K562 (cell line): Measurements from ENCODE around the gene TFEB. TPM values are rescaled to one million over a fixed set of nuclear protein-coding genes. Genes with fewer than 3 reads are reported as not detected.

Experiments used
- ATAC-seq: fragments of 200-7000 bp; cut with Tn5 transposase; 3 replicates; pipeline ENCODE4 v1.9.1; 2020; ENCODE audit warnings: moderate library complexity
- BruUV-seq: library from RNA; stranded (reverse); fragments of 400-500 nt; replicated peaks from 2 replicates; lab custom pipeline; 2021; lab: Mats Ljungman, UMichigan
- CTCF ChIA-PET: fragments of 300-600 bp; formaldehyde crosslinking; extraction: SDS; loops from one replicate; lab custom pipeline; 2021; ENCODE audit warnings: low intra/inter-chr PET ratio; lab: Yijun Ruan, JAX
- POLR2A ChIA-PET: fragments of 300-600, 350-650 bp; sonication (Branson Sonifier 250); formaldehyde crosslinking; extraction: SDS; loops from one replicate; lab custom pipeline; 2021; ENCODE audit warnings: antibody characterized with exemption, inconsistent platforms; lab: Yijun Ruan, JAX
- DNase-seq, 4 experiments: peaks; one replicate each; pipeline versions ENCODE4 v3.0.0 to v3.0.0-alpha.2; 2011 to 2018; ENCODE audit warnings: low spot score in 3 of 4, mixed read lengths in 3 of 4; ENCODE audit errors: extremely low read depth in 1 of 4
- FAIRE-seq: peaks from 2 replicates; lab custom pipeline; 2011; peaks lifted over from hg19 to GRCh38; lab: Jason Lieb, UNC
- H2AFZ ChIP-seq: 2 replicates; pipeline ENCODE4 v1.6.0; 2011; ENCODE audit warnings: low read depth, low read length, control low read depth, inconsistent platforms
- H3K27ac ChIP-seq: fragments of 200-600 bp; 3 replicates; pipeline ENCODE4 v1.8.0; 2011; ENCODE audit warnings: low read depth, mild to moderate bottlenecking, control low read depth, inconsistent platforms, low read length, moderate library complexity, mixed read lengths; ENCODE audit errors: extremely low read depth
- H3K27me3 ChIP-seq, 2 experiments: fragments of 300-600 bp in 1 of 2; 2 replicates in 1 of 2; 3 replicates in 1 of 2; pipeline versions ENCODE4 v1.6.0 to v1.8.0; 2011; ENCODE audit warnings: inconsistent platforms in 2 of 2, low read length in 2 of 2, mild to moderate bottlenecking in 1 of 2, mixed read lengths in 1 of 2, moderate library complexity in 1 of 2; ENCODE audit not compliant: control insufficient read depth in 2 of 2, insufficient read depth in 2 of 2
- H3K36me3 ChIP-seq: fragments of 300-600 bp; 3 replicates; pipeline ENCODE4 v1.8.0; 2011; ENCODE audit warnings: mild to moderate bottlenecking, low read length, inconsistent platforms; ENCODE audit not compliant: control insufficient read depth, insufficient read depth
- H3K4me1 ChIP-seq, 2 experiments: fragments of 200-600 bp in 1 of 2; replicated peaks in 1 of 2; 2 replicates in 1 of 2; 3 replicates in 1 of 2; pipeline versions ENCODE4 v1.5.1 to v1.8.0; 2011; ENCODE audit warnings: inconsistent platforms in 2 of 2, low read length in 2 of 2, mild to moderate bottlenecking in 1 of 2, mixed read lengths in 1 of 2, moderate library complexity in 1 of 2; ENCODE audit not compliant: control insufficient read depth in 2 of 2, insufficient read depth in 2 of 2
- H3K4me2 ChIP-seq: 2 replicates; pipeline ENCODE4 v1.6.1; 2011; ENCODE audit warnings: low read length, control low read depth, inconsistent platforms, mixed read lengths; ENCODE audit not compliant: insufficient read depth
- H3K4me3 ChIP-seq: fragments of 200-600 bp; sonication (generic), shearing (Covaris generic); 2 replicates; pipeline ENCODE4 v1.5.1; 2016; ENCODE audit warnings: control low read depth, inconsistent platforms
- H3K79me2 ChIP-seq: fragments of 200-600 bp; 3 replicates; pipeline ENCODE4 v1.8.0; 2011; ENCODE audit warnings: low read length, inconsistent platforms; ENCODE audit not compliant: control insufficient read depth, insufficient read depth
- H3K9ac ChIP-seq, 2 experiments: 2 replicates each; pipeline versions ENCODE4 v1.6.0 to v1.6.1; 2011; ENCODE audit warnings: low read depth in 2 of 2, low read length in 2 of 2, control low read depth in 1 of 2, inconsistent platforms in 1 of 2, mild to moderate bottlenecking in 1 of 2, mixed read lengths in 1 of 2; ENCODE audit not compliant: insufficient read depth in 1 of 2
- H3K9me1 ChIP-seq: one replicate; pipeline ENCODE4 v1.6.0; 2011; ENCODE audit warnings: inconsistent platforms, mild to moderate bottlenecking, low read length, moderate library complexity; ENCODE audit not compliant: control insufficient read depth, insufficient read depth
- H3K9me3 ChIP-seq: replicated peaks from 2 replicates; pipeline ENCODE4 v1.5.1; 2011; ENCODE audit warnings: low read depth, low read length, inconsistent platforms; ENCODE audit not compliant: control insufficient read depth, insufficient read depth
- H4K20me1 ChIP-seq: replicated peaks from 2 replicates; pipeline ENCODE4 v1.6.1; 2011; ENCODE audit warnings: low read length, inconsistent platforms, mixed read lengths; ENCODE audit not compliant: control insufficient read depth, insufficient read depth
- LARP7 ChIP-seq: fragments of 450-650 bp; IDR thresholded peaks from 2 replicates; pipeline ENCODE4 v1.6.1; 2016
- MEF2D ChIP-seq: conservative IDR thresholded peaks from 2 replicates; pipeline ENCODE4 v1.6.1; 2016; ENCODE audit warnings: low read depth, missing genetic modification characterization, missing compliant biosample characterization
- ZKSCAN8 ChIP-seq: fragments of 200-800 bp; sonication (Bioruptor generic); IDR thresholded peaks from 2 replicates; pipeline ENCODE4 v1.6.1; 2016; ENCODE audit warnings: missing genetic modification characterization, missing compliant biosample characterization
- WGBS: fragments of 100-300 bp; shearing (Covaris generic); methylation state at CpG from one replicate; pipeline ENCODE4 v1.1.6; 2016; ENCODE audit warnings: low coverage, mixed read lengths; ENCODE audit not compliant: insufficient coverage; ENCODE audit errors: missing lambda C conversion rate; 5-methylcytosine and 5-hydroxymethylcytosine counted together
- in situ Hi-C: fragments of 300-500 bp; cut with MboI; formaldehyde crosslinking; loops from 4 replicates; pipeline ENCODE4 v1.15.0; 2018; ENCODE audit warnings: inconsistent platforms, mixed read lengths
- intact Hi-C: fragments of 100-400 bp; cut with micrococcal nuclease; formaldehyde crosslinking; loops from 2 replicates; pipeline ENCODE4 v1.14.2; 2022
- polyA plus RNA-seq, 8 experiments: library from polyadenylated mRNA; depleted of rRNA in 4 of 8; stranded (reverse) in 5 of 8; unstranded in 3 of 8; fragments of >200 nt; fragmentation: Nextera tagmentation in 2 of 8; fragmentation: Illumina TruSeq in 1 of 8; extraction: Ambion mirVana in 2 of 8; extraction: Trizol in 1 of 8; gene quantifications; 2 replicates each; pipeline versions ENCODE4 v1.2.1 to v1.2.3, GENCODE V29; 2011 to 2014; ENCODE audit warnings: inconsistent platforms in 1 of 8, missing spikeins in 1 of 8
- total RNA-seq, 7 experiments: library from RNA; depleted of rRNA in 6 of 7; stranded (reverse); fragments of >200 nt in 6 of 7; fragmentation: Illumina TruSeq in 2 of 7; extraction: Trizol in 2 of 7; gene quantifications; 2 replicates each; pipeline versions ENCODE4 v1.2.1 to v1.2.3, GENCODE V29; 2011 to 2021; ENCODE audit warnings: low replicate concordance in 1 of 7

The TFEB gene
- total and polyA plus RNA-seq, 9 of the 15 experiments (the other 6 are each of a cell fraction or from before 2014, with no cell fraction given), result 0.04 to 4.7 (median 2.0) TPM

DNA sequence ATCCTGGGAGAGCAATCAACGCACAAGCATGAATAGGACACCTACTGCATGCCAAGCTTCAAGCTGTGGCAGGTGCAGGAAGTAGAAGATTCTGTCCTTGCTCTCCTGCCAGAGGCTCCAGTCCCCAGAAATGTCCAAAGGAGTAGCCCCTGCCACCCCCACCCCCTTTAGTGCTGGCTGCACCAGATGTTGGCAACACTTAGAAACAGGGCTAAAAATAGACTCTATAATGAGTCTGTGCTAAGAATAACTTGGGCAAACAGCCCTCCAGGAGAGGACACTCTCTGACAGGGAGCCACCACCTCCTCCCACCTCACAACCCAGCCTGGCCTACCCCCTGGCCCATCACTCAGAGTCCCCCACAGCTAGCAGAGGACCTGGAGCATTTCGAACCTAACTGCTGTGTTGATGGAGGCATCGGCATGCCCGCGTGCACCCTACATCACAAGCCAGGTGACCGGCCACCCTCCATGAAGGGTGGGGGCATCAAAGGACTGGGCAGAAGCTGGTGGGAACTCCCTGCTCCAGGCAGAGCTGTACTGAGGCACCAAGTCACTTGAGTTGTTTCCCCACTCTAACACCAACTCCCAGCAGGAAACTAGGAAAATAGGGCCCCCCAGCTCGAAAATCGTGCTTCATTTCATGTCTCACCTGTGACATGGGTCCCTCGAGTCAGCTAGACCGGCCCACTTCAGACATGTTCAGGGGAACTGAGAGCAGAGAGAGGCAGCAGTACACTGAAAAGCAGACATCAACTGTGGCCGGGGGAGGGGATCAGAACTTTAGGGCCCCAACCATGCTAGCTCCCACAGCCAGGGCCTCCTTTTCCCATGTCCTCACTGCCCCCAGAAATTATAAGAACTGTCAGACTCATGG, 18.7 kb downstream of the TFEB start:
- 16% methylated on average over 11 of the region's 11 CpGs for WGBS
- H4K20me1 ChIP-seq, result peaks cover 14% of the 10 kb centered on the region; the same call in 1 of the 2 replicates
- H3K27ac ChIP-seq, result no peak overlapping the region
- POLR2A ChIA-PET, result interaction anchor here (0.5 to 1.5 kb wide), 9 partner anchors 8 to 316 kb away, joined by 3 to 7 read pairs (median 3); no protein-coding TSS in a partner anchor
- no TSS peak for BruUV-seq
- no peaks in the 10 kb centered on the region for H3K79me2 ChIP-seq
- CTCF ChIA-PET, result interaction anchor here (0.8 kb wide), 1 partner anchor 11 kb away, joined by 4 read pairs; no protein-coding TSS in a partner anchor
- no peaks in the 10 kb centered on the region for H3K36me3 ChIP-seq
- H3K9ac ChIP-seq, result peak overlapping the region in 1 of 2 experiments; percentile 3; a peak in 1 of 4 replicates
- H3K4me1 ChIP-seq, result peaks cover 0 to 14% of the 10 kb centered on the region in 2 experiments; a peak in 2 of 5 replicates
- peak; percentile 89; the same call in 1 of the 2 replicates for TF ChIP-seq ZKSCAN8 (CRISPR knock-in tag)
- TF ChIP-seq LARP7, result no peak
- 0 out of 2 replicates have a peak, but pooled peaks have one; percentile 23 for TF ChIP-seq MEF2D (tag)
- no peak overlapping the region for H3K4me3 ChIP-seq
- in situ Hi-C loops, result no loop called here
- FAIRE-seq, result no peak
- DNase-seq, result no peak
- intact Hi-C loops, result no loop called here
- H2AFZ ChIP-seq, result no peak overlapping the region
- no peak overlapping the region for H3K4me2 ChIP-seq
- no peaks in the 10 kb centered on the region for H3K9me1 ChIP-seq
- H3K27me3 ChIP-seq, result peaks cover 2 to 37% of the 10 kb centered on the region in 2 experiments; a peak in 4 of 5 replicates
- no peaks in the 10 kb centered on the region for H3K9me3 ChIP-seq
- ATAC-seq, result no peak
